ENCODE measurements around the gene CALHM4.

DNA sequence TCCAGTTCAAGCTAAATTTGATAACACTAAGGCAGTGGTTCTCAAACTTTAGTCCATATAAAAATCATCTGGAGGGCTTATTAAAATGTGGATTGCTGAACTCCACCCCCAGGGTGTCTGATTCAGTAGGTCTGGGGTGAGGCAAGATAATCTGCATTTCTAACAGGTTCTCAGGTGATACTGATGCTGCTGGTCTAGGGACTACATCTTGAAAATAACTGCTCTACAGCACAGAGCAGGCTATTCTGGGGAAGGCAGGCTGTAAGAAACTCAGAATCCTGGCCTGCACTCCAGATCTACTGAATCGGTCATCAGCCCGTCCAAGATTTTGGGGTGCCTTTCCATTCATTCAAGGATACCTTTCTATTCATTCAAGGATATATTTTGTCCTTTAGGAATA lies 30.7 kb upstream of the CALHM4 start:
- TF ChIP-seq, protein P1, sequence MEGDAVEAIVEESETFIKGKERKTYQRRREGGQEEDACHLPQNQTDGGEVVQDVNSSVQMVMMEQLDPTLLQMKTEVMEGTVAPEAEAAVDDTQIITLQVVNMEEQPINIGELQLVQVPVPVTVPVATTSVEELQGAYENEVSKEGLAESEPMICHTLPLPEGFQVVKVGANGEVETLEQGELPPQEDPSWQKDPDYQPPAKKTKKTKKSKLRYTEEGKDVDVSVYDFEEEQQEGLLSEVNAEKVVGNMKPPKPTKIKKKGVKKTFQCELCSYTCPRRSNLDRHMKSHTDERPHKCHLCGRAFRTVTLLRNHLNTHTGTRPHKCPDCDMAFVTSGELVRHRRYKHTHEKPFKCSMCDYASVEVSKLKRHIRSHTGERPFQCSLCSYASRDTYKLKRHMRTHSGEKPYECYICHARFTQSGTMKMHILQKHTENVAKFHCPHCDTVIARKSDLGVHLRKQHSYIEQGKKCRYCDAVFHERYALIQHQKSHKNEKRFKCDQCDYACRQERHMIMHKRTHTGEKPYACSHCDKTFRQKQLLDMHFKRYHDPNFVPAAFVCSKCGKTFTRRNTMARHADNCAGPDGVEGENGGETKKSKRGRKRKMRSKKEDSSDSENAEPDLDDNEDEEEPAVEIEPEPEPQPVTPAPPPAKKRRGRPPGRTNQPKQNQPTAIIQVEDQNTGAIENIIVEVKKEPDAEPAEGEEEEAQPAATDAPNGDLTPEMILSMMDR (IDR thresholded peaks at IDR 0.05; ENCODE audit: low read depth, low read length, missing input control): no peak
- TF ChIP-seq EGR1 (IDR thresholded peaks at IDR 0.05; ENCODE audit: low read depth in 2 of 2): no peak
- TF ChIP-seq YY1 (IDR thresholded peaks at IDR 0.05): no peak
- TF ChIP-seq GABPA (IDR thresholded peaks at IDR 0.05 in 1 of 2, conservative IDR thresholded peaks at IDR 0.05 in 1 of 2): no peak
- TF ChIP-seq HNF4A (conservative IDR thresholded peaks at IDR 0.05): no peak
- TF ChIP-seq JUND (IDR thresholded peaks at IDR 0.05): no peak
- TF ChIP-seq TAF1 (conservative IDR thresholded peaks at IDR 0.05): no peak
- no peak for TF ChIP-seq MAX (IDR thresholded peaks at IDR 0.05)
- no peak for TF ChIP-seq FOXA1 (IDR thresholded peaks at IDR 0.05)
- TF ChIP-seq, protein P2, sequence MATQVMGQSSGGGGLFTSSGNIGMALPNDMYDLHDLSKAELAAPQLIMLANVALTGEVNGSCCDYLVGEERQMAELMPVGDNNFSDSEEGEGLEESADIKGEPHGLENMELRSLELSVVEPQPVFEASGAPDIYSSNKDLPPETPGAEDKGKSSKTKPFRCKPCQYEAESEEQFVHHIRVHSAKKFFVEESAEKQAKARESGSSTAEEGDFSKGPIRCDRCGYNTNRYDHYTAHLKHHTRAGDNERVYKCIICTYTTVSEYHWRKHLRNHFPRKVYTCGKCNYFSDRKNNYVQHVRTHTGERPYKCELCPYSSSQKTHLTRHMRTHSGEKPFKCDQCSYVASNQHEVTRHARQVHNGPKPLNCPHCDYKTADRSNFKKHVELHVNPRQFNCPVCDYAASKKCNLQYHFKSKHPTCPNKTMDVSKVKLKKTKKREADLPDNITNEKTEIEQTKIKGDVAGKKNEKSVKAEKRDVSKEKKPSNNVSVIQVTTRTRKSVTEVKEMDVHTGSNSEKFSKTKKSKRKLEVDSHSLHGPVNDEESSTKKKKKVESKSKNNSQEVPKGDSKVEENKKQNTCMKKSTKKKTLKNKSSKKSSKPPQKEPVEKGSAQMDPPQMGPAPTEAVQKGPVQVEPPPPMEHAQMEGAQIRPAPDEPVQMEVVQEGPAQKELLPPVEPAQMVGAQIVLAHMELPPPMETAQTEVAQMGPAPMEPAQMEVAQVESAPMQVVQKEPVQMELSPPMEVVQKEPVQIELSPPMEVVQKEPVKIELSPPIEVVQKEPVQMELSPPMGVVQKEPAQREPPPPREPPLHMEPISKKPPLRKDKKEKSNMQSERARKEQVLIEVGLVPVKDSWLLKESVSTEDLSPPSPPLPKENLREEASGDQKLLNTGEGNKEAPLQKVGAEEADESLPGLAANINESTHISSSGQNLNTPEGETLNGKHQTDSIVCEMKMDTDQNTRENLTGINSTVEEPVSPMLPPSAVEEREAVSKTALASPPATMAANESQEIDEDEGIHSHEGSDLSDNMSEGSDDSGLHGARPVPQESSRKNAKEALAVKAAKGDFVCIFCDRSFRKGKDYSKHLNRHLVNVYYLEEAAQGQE (IDR thresholded peaks at IDR 0.05): no peak
- no peak for TF ChIP-seq SP1 (IDR thresholded peaks at IDR 0.05)
- no peak for TF ChIP-seq NR2F2 (IDR thresholded peaks at IDR 0.05)

All from liver (tissue), 3 donors.